GM18868 (cell line): ENCODE results near the gene PAWR.
"Not testable (repeated sequence)": the region's sequence is repeated elsewhere in the genome, so short reads cannot be mapped to it uniquely, and the experiment has no call there.

Experiments used
- ATAC-seq: cut with Tn5 transposase; IDR thresholded peaks from one replicate; pipeline ENCODE4 v1.9.1; 2021; ENCODE audit warnings: mild to moderate bottlenecking, moderate library complexity; ENCODE audit not compliant: unreplicated experiment

Gene PAWR

GRCh38 chr12:79555028-79555925 lies 135.5 kb downstream of the PAWR start:
- ATAC-seq = peak; percentile 72

GRCh38 chr12:79553863-79554574 lies 136.7 kb downstream of the PAWR start:
- ATAC-seq = no peak

GRCh38 chr12:79552192-79552591 lies 138.6 kb downstream of the PAWR start:
- no peak for ATAC-seq

DNA sequence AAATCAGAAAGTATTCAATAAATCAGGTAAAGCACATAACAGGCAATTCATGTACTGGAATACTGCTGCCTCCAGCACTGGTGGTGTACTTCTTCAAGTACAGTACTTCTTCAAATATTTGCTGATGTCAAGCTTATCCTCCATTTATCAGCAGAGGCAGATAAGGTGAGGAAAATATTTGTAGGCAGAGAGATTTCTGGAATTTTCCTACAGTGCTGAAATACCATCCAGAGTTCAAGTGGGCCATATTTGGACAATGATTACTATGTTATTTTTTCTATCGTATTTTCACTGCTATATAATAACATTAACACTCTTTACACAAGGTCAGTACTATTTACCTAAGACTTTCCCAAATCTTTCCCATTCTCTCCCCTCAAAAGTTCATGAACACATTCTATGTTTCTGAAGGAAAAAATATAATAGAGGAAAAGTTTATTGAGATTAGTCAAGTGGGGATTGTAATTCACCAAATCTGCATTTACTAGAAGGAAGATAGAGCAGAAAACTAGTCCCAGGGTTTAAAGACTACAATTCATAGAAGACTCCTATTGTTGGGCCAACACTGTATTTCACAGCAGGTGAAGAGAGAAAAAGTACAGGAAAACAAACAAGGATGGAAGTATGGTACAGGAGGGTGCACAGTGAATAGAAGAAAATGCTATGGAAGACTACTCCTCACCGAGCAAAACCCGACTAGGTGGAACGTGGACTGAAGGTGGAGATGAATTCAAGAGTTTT lies 141.1 kb downstream of the PAWR start:
- ATAC-seq = no peak

DNA sequence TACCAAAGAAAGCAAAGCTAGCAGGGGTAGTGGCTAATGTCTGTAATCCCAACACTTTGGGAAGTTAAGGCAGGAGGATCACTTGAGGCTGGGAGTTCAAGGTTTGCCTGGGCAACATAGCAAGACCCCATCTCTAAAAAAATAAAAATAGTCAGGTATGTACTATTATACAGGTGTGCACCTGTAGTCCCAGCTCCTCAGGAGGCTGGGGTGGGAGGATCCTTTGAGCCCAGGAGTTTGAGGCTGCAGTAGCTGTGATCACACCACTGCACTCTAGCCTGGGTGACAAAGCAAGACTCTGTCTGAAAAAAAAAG lies 142.2 kb downstream of the PAWR start:
- ATAC-seq = no peak

DNA sequence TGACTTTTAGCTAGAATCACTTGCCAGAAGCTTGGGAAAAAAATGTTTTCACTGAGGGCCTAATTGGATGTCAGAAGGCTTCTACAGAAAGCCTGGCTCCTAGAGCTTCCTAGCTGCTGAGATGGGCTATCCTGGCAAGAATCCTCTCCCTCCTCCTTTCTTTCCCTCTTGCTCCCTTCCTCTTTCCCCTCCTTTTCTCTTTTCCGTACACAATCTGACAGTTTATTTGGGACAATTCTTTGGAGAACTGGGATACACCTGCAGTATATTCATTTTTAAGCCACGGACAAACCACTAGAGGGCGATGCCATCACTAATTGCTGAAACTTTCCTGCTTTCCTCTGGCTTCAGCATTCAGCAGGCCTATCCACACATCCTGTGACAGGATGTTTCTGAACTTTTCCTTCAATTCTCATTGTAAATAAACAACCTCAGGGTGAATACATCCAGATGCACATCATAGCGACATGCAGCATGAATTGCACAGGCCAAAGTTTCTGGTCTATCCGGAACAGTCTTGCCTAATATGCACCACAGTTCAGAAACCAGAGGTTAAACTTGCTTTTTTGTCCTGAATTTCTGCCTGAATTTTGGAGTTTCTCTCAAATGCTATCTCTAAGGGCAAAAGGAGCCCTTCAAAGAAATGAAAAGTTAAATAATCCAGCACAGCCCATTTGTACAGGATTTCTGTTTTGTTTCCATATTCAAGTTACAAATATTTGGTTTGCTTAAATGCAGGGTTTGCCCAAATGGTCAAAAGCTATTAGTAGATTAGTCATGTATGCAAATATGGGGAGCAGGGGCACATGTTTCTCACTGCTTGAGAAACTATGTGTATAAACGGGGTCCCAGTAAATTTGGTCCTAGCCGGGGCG lies 142.8 kb downstream of the PAWR start:
- peak; percentile 78 for ATAC-seq

- ATAC-seq = peak; percentile 14
These were observed 143.6 kb downstream of the PAWR start for GRCh38 chr12:79547044-79547734.

GRCh38 chr12:79546466-79547043 lies 144.2 kb downstream of the PAWR start:
- no peak for ATAC-seq

GRCh38 chr12:79544439-79544838 lies 146.3 kb downstream of the PAWR start:
- not testable (repeated sequence) for ATAC-seq

- ATAC-seq = no peak
These were observed 153.1 kb downstream of the PAWR start for GRCh38 chr12:79537675-79538074.

DNA sequence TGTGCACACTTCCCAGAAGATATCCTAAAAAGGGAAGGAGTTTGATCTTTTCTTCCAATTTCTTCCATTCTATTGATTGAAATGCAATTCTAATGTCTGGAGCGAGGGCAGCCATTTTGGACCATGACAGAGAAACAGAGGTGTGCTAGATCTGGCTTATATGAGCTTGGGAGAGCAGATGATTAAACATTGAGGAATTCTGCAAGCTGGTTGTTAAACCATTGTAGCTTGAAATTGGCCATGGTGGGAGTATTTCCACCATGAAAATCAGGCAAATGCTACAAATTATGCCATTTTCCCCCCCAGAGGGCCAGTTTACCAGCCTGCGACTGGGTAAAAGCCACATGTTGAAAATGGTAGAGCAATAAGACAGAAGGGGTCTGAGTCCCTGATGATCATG lies 155.0 kb downstream of the PAWR start:
- ATAC-seq = no peak
